NB4 (cell line): ENCODE results near the gene FRMD5.

Source experiments
- DNase-seq: peaks from one replicate; pipeline ENCODE4 v3.0.0; 2010; ENCODE audit warnings: low read depth
- H3K4me3 ChIP-seq: one replicate; pipeline ENCODE4 v1.5.1; 2011; ENCODE audit warnings: mild to moderate bottlenecking, low read depth, low read length, moderate library complexity
- MYC ChIP-seq: IDR thresholded peaks from 2 replicates; pipeline ENCODE4 v1.6.1; 2011; ENCODE audit warnings: low read depth, low read length
- POLR2A ChIP-seq: IDR thresholded peaks from 2 replicates; pipeline ENCODE4 v1.6.1; 2011; ENCODE audit warnings: mild to moderate bottlenecking; ENCODE audit not compliant: insufficient read length; ENCODE audit errors: extremely low read depth
- TF ChIP-seq, protein P1 (sequence below): IDR thresholded peaks from one replicate; pipeline ENCODE4 v1.5.1; 2012; ENCODE audit warnings: low read depth, low read length
- TF ChIP-seq, protein P2 (sequence below): IDR thresholded peaks from 2 replicates; pipeline ENCODE4 v1.6.1; 2011; ENCODE audit warnings: low read depth, low read length

Gene FRMD5

DNA sequence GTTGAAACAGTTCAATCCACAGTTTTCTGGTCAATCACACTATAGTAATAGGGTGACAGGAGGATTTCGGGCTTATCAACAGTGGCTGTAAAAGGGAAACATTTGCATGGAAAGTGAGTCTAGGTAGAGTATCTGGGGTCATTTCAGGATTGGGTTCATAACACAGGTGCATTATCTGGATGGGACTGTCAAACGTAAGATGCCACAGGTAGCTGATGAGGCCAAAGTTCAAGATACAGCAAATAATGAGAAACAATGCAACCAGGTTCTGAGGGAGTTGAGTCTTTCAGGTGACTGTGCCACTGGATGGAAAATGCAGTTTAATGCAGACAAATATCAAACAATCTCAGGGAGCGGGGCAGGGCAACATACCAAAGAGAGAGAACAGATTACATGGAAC lies 306.0 kb downstream of the FRMD5 start:
- DNase-seq, result no peak
- H3K4me3 ChIP-seq, result no peak overlapping the region
- TF ChIP-seq, protein P1, sequence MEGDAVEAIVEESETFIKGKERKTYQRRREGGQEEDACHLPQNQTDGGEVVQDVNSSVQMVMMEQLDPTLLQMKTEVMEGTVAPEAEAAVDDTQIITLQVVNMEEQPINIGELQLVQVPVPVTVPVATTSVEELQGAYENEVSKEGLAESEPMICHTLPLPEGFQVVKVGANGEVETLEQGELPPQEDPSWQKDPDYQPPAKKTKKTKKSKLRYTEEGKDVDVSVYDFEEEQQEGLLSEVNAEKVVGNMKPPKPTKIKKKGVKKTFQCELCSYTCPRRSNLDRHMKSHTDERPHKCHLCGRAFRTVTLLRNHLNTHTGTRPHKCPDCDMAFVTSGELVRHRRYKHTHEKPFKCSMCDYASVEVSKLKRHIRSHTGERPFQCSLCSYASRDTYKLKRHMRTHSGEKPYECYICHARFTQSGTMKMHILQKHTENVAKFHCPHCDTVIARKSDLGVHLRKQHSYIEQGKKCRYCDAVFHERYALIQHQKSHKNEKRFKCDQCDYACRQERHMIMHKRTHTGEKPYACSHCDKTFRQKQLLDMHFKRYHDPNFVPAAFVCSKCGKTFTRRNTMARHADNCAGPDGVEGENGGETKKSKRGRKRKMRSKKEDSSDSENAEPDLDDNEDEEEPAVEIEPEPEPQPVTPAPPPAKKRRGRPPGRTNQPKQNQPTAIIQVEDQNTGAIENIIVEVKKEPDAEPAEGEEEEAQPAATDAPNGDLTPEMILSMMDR, result no peak
- TF ChIP-seq POLR2A (no peak), MYC (no peak)
- TF ChIP-seq, protein P2, sequence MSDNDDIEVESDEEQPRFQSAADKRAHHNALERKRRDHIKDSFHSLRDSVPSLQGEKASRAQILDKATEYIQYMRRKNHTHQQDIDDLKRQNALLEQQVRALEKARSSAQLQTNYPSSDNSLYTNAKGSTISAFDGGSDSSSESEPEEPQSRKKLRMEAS, result no peak

DNA sequence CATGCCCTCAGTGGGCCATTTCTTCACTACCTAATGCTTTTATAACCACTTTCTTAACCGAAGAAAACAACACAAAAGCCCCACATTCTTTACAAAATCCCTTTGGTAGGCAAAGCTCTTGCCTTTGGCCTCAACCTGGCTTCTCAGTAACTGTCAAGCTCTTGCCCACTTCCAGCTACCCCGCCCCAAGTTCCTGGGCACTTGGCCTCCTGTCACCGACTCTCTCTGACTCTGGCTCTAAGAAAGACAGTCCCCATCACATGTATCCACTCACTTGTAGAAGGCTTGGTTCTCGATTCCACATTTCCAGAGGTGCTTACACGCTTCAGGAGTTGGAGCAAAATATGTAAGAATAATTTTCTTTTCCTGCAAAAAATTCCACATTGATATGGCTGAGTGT lies 307.2 kb downstream of the FRMD5 start:
- no peak for TF ChIP-seq POLR2A
- TF ChIP-seq, protein P2, result no peak
- TF ChIP-seq, protein P1, result no peak
- no peak for TF ChIP-seq MYC
- DNase-seq, result no peak
- no peak overlapping the region for H3K4me3 ChIP-seq

DNA sequence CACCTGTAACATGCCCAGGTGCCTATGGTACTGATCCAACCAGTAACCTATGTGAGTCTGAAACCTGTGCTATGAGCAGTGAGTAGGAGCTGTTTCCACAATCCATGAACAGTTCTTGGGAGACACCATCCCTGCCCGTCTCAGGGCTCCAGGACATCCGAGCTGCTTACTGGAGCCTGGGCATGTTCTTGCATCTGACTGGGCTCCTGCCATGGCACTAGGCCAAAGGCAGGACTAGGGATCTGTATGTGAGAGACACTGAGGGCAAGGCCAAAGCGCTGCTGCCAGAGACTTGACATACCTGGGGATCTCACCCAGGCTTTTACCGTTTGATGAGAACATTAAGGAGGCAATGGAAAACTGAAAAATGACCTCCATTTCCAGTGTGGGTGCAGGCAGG lies 308.5 kb downstream of the FRMD5 start:
- no peak for DNase-seq
- no peak for TF ChIP-seq POLR2A
- TF ChIP-seq, protein P2, result no peak
- no peak for TF ChIP-seq MYC
- TF ChIP-seq, protein P1, result no peak
- no peak overlapping the region for H3K4me3 ChIP-seq

DNA sequence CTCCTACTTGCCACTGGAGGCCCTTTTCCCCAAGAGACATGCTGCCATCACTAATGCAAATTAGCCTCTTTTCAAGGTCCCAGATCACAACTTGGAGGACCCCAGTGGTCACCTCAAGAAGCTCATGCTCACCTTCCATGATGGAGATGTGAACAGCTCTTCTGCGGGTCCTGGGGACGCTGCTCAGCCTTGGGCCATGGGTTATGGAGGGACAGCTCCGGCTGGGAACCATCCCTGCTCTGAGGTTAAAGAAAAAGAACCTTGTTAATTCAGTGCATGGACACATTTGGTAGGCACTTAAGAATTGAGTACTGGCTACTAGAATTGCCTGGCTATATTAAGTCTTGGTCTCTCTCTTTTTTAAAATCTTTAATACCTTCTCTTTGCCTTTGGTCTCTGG lies 311.5 kb downstream of the FRMD5 start:
- TF ChIP-seq, protein P2, result no peak
- TF ChIP-seq, protein P1, result no peak
- no peak for TF ChIP-seq MYC
- no peak for TF ChIP-seq POLR2A
- DNase-seq, result no peak
- no peak overlapping the region for H3K4me3 ChIP-seq

DNA sequence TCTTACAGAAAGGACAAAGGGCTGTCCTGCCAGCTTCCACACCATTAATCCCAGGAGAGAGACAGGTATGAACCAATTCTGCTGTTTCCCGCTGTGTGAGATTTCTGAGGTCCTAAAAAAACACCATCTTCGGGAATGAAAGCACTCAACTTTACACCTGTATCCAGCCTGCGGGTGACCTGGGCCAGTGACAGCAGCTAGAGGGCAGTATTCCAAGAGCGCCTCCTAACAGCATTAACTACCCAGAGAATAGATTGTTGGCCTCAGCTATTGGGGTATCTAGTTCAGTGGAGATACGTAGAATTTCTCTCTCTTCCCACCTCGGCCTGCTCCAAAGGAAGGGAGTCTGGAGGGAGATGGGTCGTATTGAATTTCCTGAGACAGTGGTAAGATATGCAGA lies 313.1 kb downstream of the FRMD5 start:
- no peak for DNase-seq
- TF ChIP-seq, protein P2, result no peak
- TF ChIP-seq POLR2A (no peak), MYC (no peak)
- TF ChIP-seq, protein P1, result peak; percentile 49
- H3K4me3 ChIP-seq, result no peak overlapping the region

DNA sequence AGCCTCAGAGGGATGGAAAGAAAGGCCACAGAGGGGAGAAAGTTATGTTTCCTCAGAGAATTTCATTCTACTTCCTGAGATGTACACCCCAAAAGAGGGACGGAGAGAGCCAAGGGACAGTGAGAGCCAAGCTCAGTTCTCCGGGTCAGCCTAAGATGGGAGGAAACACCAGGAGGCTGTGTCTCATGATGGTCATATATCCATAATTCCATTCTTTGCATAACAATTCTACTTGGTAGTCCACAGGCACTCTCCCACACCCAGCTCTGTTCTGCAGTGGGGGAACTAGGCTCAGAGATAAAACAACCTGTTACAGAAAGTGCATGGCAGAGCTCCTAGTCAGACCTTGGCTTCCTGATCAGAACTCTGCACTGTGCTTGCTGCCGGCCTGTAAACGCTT lies 313.8 kb downstream of the FRMD5 start:
- no peak for DNase-seq
- TF ChIP-seq, protein P1, result no peak
- TF ChIP-seq, protein P2, result no peak
- TF ChIP-seq POLR2A, result no peak
- no peak for TF ChIP-seq MYC
- H3K4me3 ChIP-seq, result no peak overlapping the region
